ENCODE data around the gene ATG7.

- TF ChIP-seq, protein P1, sequence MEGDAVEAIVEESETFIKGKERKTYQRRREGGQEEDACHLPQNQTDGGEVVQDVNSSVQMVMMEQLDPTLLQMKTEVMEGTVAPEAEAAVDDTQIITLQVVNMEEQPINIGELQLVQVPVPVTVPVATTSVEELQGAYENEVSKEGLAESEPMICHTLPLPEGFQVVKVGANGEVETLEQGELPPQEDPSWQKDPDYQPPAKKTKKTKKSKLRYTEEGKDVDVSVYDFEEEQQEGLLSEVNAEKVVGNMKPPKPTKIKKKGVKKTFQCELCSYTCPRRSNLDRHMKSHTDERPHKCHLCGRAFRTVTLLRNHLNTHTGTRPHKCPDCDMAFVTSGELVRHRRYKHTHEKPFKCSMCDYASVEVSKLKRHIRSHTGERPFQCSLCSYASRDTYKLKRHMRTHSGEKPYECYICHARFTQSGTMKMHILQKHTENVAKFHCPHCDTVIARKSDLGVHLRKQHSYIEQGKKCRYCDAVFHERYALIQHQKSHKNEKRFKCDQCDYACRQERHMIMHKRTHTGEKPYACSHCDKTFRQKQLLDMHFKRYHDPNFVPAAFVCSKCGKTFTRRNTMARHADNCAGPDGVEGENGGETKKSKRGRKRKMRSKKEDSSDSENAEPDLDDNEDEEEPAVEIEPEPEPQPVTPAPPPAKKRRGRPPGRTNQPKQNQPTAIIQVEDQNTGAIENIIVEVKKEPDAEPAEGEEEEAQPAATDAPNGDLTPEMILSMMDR (IDR thresholded peaks at IDR 0.05): no peak
- TF ChIP-seq, protein P2, sequence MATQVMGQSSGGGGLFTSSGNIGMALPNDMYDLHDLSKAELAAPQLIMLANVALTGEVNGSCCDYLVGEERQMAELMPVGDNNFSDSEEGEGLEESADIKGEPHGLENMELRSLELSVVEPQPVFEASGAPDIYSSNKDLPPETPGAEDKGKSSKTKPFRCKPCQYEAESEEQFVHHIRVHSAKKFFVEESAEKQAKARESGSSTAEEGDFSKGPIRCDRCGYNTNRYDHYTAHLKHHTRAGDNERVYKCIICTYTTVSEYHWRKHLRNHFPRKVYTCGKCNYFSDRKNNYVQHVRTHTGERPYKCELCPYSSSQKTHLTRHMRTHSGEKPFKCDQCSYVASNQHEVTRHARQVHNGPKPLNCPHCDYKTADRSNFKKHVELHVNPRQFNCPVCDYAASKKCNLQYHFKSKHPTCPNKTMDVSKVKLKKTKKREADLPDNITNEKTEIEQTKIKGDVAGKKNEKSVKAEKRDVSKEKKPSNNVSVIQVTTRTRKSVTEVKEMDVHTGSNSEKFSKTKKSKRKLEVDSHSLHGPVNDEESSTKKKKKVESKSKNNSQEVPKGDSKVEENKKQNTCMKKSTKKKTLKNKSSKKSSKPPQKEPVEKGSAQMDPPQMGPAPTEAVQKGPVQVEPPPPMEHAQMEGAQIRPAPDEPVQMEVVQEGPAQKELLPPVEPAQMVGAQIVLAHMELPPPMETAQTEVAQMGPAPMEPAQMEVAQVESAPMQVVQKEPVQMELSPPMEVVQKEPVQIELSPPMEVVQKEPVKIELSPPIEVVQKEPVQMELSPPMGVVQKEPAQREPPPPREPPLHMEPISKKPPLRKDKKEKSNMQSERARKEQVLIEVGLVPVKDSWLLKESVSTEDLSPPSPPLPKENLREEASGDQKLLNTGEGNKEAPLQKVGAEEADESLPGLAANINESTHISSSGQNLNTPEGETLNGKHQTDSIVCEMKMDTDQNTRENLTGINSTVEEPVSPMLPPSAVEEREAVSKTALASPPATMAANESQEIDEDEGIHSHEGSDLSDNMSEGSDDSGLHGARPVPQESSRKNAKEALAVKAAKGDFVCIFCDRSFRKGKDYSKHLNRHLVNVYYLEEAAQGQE (IDR thresholded peaks at IDR 0.05; ENCODE audit: insufficient read depth in 1 of 2, low read depth in 2 of 2, low read length in 1 of 2): no peak
- TF ChIP-seq POLR2AphosphoS5 (IDR thresholded peaks at IDR 0.05; ENCODE audit: low read depth, low read length) (no peak), SIN3A (IDR thresholded peaks at IDR 0.05; ENCODE audit: borderline replicate concordance, insufficient read depth, low read depth, low read length) (no peak), TCF7L2 (IDR thresholded peaks at IDR 0.05; ENCODE audit: low read depth, low read length) (no peak)
Measured at GRCh38 chr3:11362600-11362999, 90.4 kb downstream of the ATG7 start.
